Panc1 (cell line): ENCODE results near the gene HOXB7.

ENCODE experiments used
- CTCF ChIP-seq: fragments of 450-650 bp; IDR thresholded peaks from 2 replicates; pipeline ENCODE4 v1.5.1; 2017; ENCODE audit warnings: mild to moderate bottlenecking
- POLR2AphosphoS5 ChIP-seq: IDR thresholded peaks from 2 replicates; pipeline ENCODE4 v1.6.1; 2012; ENCODE audit warnings: mild to moderate bottlenecking, low read depth, low read length, moderate library complexity
- REST ChIP-seq, 2 experiments: IDR thresholded peaks; 2 replicates each; pipeline ENCODE4 v1.6.1; 2011 to 2012; ENCODE audit warnings: low read depth in 2 of 2, control low read depth in 1 of 2, low read length in 1 of 2, mild to moderate bottlenecking in 1 of 2, moderate library complexity in 1 of 2; ENCODE audit not compliant: insufficient read depth in 1 of 2
- SIN3A ChIP-seq: IDR thresholded peaks from 2 replicates; pipeline ENCODE4 v1.6.1; 2012; ENCODE audit warnings: low read depth, mild to moderate bottlenecking, low read length, moderate library complexity, borderline replicate concordance; ENCODE audit not compliant: insufficient read depth
- TCF7L2 ChIP-seq: IDR thresholded peaks from 2 replicates; pipeline ENCODE4 v1.6.1; 2011; ENCODE audit warnings: mild to moderate bottlenecking, low read depth, low read length, inconsistent platforms

- TF ChIP-seq CTCF (no peak), POLR2AphosphoS5 (no peak), REST (IDR thresholded peaks at IDR 0.05; ENCODE audit: insufficient read depth in 1 of 2, low read depth in 2 of 2, low read length in 1 of 2) (no peak), TCF7L2 (no peak), SIN3A (no peak)
These were observed 30.8 kb upstream of the HOXB7 start for GRCh38 chr17:48641541-48642058.
